NCI-H69 (cell line): Measurements from ENCODE around the gene SMAD3.

Source experiments
- DNase-seq: peaks from one replicate; lab custom pipeline; 2025; lab: John Stamatoyannopoulos, UW

The SMAD3 gene

DNA sequence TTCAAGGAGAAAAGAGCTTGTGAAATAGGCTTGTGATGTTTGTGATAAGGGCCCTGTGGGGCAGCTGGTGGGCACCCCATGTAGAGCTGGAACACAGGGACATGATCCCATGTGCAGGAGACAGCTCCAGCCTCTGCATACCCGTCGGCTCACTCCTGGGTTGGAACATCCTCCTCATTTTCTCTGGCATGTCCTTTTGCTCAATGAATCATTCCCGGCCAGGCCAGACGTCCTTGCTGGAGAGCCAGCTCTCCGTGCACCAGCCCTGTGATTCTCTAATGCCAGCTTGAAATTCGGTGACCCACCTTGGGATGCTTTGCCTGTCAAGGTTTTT lies 77.3 kb downstream of the SMAD3 start:
- no peak for DNase-seq

DNA sequence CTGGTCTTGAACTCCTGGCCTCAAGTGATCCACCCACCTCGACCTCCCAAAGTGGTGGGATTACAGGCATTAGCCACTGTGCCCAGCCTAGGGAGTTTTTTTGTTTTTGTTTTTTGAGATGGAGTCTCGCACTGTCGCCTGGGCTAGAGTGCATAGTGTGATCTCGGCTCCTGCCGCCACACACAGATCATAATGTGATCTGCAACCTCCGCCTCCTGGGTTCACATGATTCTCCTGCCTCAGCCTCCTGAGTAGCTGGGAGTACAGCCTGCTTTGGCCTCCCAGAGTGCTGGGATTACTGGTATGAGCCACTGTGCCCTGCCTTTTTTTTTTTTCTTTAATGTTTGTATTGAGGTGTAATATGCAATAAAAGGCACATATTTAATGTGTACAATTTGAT lies 78.2 kb downstream of the SMAD3 start:
- no peak for DNase-seq

DNA sequence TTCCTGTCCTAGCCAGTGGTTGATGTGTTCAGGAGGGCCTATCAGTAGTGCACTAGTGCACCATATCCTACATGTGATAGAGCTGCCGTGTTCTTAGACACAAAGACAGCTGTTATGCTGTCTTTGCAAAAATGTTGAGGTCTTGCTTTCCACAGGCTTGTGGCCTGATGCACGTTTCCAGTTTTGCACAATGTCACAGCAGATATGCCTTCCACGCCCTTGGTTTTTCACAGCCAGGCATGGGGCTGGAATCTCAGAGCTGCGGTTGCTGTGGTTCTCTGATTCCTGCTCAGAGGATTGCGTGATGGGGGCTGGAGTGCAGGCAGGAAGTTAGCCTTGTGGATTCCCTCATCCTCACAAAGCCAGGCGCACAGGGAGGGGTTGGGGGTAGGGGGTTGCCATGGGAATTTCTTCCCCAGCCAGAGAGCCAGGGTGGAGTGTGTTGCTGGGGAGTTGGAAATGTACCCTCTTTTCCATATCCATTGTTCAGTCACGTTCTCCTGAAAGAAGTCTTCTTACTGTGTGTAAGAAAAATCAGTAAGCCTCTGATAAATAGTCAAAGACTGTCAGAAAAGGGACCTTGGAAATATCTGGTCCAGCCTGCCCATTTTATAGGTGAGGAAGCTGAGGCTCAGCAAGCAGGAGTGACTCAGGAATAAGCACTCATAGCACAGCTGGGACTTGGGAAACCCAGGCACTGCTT lies 79.4 kb downstream of the SMAD3 start:
- no peak for DNase-seq

DNA sequence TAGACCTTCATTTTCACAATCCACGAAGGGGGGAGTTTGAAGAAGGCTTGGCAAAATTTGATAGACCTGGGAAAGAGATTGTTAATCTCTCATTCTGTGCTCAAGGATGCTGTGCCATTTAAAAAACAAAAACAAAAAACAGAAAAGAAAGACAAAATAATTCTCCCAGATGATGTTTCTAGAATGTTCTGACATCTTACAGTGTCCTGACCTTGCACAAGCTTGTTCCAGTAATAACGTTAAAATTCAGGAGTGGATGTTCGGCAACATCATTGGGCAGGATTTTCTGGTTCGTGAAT lies 79.9 kb downstream of the SMAD3 start:
- DNase-seq, result no peak

DNA sequence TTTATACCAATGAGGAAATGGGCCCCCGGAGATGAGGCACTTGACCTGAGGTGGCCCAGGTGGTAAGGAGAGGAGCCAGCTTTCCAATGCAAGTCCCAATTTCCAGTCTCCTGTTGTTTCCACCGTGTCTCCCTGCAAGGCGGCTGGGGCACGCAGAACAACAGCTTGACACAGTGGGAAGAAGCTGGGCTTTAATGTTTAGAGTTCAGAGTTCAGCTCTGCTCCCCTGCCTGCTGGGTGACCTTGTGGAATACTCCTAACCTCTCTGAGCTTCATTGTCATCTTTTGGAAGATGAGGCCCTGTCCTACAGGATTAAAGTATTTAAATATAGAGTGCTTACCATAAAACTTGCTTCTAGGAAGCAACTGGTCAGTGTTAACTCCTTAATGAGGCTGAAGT lies 80.3 kb downstream of the SMAD3 start:
- DNase-seq, result peak; percentile 24

DNA sequence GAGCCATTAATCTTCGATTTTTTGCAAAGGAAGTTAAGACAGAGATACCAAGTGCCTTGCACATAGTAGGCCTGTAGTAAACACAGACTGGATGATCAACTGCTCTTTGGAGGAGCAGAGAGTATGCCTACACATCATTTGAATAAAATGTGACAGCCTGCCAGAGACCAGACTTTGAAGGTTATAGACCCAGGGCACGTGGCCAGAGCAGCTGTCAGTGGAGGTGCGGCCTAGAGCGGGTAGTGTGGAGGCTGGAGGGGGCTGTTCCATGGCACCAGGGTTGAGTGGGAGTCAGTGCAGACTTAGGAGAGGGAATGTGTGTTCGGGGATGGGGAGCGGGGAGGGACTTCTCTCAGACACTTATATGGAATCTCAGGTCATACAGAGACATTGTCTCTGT lies 80.8 kb downstream of the SMAD3 start:
- peak; percentile 41 for DNase-seq

DNA sequence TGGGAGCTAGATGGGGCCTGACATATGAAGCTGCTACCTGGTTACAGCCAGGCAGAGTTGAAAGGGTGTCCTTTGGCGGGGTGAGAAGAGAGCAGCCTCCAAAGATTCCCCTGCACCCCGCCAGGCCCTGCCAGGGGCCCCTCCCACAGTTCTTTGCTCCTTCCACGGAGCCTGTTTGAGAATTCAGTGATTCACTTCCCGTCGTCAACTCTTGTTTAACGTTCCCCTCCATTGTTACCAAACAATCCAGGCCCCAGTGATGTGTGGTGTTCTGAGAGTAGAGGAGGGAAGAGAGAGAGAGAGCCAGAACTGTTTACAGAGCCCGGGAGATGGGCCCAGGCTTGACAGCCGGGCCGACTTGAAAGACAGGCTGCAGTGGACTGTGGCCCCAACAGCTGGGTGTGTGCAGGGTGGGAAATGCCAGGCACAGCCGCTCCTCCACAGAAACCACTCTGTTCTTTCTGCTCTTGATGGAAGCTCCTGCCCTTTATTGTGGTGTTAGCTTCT lies 81.5 kb downstream of the SMAD3 start:
- DNase-seq, result no peak

DNA sequence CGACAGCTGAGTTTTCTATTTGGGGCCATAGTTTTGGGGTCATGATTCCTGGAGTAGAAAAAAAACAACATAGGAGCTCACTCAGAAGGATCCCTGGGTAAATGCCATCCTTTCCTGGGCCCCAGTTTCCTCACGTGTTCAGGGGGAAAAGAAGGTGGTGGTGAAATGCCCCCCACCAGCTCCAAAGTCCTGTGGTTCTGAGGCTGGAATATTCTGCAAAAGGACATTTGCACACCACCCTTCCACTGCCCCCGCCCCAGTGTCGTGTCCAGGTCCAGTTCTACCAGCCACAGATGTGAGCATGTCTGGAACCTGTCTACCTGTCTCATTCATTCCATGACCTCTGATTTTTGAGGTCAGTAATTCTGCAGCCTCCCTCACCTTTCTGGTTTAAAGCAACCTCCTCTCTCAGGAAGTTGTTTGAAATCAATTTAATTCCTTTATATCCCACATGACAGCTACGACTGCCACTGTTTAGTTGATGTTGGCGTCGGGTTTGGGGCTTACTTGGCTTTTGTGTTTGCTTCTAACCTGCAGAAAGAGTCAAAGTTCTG lies 82.1 kb downstream of the SMAD3 start:
- no peak for DNase-seq

DNA sequence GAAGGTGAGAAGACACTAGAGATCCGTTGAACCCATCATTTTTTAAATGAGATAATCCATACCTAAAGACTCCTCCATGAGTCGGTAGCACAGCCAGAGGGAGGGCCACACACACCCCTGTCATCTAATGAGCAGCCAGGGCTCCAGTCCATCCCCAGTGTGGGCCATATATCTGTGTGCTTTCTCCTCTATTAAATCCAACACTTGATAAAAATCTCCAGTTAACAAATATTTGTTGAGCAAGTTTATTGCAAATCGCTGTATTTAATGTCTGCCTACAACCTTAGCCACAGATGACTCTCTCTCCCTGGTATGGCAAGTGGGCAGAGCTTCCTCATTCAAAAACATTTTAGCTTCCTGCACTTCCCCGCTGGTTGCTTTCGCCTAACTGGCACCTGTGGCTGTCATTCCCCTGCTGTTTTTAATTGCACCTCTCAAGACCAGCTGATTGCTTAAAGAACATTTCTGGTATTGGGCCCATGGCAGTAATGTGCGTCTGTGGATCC lies 82.8 kb downstream of the SMAD3 start:
- DNase-seq, result peak; percentile 96

DNA sequence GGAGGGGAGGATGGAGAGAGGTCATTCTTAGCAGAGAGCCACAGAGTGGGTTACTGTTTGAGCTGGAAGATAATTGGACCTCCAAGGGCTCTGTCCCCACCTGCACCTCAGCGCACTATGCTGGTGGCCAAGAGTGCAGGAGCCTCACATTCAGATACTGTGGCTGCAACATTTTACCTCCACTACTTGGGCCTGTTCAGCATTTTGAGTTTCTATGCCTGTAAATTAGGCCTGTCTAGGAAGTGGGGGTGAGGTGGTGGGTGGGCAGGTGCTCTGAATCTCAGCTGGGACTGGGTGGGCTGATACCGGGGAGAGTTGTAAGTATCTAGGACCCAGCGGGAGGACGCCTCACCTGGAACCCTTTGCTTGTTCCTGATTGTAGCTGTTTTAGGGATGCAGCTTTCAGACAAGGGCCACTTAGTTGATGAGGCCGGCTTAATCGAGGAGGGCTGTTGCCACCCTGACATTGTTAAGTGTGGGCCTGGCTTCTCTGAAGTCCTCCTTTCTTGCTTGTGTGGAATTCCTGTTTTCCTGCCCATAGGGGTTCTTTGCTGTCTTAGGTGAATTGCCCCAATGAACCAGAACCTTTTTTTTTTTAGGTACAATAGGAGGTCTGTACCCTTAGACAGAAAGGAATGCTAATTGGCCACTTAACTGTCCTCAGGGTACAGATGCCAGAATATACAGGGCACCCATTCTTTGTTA lies 83.8 kb downstream of the SMAD3 start:
- peak; percentile 58 for DNase-seq

DNA sequence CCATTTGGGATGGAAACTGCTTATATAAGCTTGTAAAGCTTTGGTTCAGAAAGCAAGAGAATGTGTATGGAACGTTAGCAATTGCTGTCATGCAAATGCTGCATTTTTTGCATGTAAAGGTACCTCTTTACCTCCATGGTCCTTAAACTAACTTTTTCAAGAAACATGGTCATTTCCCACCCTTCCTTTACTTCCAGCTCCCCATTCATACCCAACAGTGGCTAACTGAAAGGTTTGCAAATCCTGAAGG lies 84.3 kb downstream of the SMAD3 start:
- no peak for DNase-seq

DNA sequence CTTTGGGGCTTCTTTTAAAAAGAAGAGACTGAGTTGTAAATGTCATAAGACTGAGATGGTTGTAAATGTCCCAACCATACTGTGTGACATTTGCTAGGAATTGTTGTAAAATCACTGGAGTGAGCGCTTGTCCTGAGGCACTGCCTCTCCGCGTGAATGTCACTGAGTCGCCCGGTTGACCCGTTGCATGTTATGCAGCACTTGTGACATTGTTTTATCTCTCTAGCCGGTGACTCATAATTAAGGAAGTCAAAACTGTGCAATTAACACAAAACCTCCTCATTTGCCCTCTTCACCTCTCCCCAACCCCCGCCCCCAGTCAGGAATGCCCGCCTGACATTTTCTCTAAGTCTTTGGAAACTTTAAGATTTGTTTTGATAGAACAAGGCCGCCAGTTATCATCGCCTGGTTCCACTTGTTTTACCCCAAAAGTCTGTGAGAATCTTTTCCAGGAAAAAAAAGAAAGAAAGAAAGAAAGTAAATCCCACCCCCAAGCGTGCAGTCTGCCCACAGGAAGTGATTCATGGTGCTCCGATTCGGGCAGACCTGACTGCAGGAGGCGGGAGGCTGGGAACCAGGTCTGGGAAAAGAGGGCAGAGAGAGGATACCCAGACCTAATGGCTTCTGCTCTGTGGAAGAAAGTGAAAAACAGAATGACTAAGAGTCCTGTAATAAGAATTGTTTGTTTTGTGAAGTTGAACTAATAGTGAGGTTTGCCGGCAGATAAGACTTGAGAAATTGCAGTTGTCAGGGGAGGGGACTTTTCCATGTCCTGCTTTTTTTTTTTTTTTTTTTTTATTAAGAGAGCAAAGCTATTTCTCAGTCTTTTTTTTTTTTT lies 84.8 kb downstream of the SMAD3 start:
- peak; percentile 71 for DNase-seq

DNA sequence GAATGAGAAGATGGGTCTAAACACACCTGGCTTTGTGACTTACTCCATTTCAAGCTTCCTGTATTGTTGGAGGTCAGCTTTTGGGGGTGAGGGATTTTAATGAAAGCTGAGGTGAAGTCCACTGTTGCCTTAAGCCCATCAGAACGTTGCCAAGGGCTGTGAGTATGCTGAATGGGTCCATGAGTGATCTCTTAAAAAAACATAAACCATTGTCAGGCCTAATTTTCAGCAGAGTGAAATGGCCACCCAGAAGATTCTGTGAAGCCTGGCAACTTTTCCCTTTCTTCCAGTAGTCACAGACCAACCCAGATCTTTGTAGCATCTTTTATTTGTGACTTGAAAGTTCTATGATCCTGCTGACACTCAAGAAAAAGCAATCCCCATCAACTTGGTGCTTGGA lies 87.0 kb downstream of the SMAD3 start:
- no peak for DNase-seq

DNA sequence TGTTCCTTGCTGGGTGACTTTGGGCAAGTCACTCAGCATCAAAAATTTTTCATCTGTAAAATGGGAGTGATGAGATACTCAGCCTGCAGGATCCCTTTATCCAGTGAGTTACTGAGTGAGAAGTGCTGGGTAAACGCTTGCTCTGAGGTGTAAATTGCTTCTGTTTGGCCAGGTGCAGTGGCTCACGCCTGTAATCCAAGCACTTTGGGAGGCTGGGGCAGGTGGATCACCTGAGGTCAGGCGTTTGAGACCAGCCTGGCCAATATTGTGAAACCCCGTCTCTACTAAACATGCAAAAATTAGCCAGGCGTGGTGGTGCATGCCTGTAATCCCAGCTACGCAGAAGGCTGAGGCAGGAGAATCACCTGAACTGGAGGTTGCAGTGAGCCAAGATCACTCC lies 87.6 kb downstream of the SMAD3 start:
- peak; percentile 42 for DNase-seq

DNA sequence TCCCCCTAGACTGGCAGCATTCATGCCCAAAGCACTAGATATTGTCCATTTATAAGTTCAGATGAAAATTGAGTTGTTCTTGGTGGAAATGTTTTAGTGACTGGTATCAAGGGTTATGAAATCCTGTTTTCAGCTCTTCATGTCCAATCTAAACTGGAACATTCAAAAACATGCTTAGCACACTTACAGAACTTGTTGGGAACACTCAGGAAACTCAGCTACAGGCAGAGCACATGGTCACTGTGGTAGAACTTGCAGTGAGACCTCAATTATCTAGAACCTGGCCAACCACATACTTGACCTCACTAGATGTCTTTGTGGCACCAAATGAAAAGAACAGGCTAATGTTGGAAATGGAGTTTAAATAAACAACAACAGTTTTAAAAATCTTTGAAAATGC lies 88.8 kb downstream of the SMAD3 start:
- no peak for DNase-seq

DNA sequence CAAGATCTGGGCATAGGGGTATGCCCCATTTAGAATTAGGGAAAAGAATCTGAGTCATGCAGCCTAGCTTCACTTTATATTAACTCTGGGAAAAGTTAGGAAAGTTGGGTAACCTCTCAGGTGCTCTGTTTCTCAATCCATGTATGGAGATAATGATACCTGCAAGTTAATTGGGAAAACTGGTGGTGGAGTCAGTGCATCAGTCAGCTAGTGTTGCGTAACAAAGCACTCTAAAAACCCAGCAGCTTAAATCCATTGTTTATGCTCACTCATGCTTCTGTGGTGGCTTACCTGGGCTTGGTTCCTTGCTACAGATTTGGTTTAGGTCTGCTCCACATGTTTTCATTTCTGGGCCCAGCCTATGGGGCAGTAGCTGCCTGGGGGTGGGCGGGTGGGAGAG lies 91.0 kb downstream of the SMAD3 start:
- no peak for DNase-seq

DNA sequence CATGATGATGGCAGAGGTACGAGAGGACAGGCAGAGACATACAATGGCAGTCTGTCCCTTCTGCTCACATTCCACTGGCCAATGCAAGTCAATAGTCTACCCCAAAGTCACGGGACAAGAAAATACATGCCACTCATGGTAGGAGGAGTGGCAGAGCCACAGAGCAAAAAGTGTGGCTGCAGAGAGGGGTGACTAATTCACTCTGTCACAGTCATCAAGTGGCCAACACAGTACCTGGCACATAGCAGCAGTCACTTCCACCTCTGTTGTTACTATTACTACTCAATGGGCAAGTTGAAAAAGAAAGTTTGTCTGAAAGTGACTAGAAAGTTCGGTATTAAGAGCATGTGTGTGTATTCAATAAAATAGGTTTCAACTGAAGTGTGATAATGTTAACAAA lies 91.4 kb downstream of the SMAD3 start:
- DNase-seq, result no peak

DNA sequence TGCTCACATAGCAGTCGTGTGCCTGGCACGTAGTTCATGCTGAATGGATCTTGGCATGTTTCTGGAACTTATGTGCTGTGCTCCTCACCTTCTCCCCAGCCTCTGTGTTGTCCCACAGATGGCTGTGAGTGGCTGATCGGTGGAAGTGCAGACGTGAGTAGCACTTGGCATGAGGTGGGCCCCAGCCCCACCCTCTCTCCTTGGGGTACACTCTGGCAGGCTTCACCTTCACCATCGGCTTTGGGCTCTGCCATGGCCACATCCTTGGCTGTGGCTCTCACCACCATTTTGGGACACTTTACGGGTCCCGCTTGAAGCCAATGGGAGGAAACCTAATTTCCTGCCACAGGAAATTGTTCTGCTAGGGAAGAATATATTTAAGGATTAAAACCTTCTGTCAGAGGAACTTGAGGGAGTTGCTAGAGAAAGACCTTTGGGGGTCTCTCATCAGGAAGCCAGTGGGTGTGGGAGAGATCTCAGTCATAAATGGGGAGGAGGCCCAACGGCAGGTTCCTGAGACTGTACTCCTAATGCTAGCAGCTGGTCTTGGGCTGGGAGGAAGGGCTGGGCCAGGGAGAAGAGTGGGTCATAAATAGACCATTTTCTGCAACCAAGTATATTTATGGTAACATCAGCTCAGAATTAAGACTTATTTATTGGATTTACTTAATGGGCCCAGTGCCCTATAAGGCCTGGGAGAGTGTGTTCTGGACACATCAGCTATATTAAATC lies 92.3 kb downstream of the SMAD3 start:
- no peak for DNase-seq

DNA sequence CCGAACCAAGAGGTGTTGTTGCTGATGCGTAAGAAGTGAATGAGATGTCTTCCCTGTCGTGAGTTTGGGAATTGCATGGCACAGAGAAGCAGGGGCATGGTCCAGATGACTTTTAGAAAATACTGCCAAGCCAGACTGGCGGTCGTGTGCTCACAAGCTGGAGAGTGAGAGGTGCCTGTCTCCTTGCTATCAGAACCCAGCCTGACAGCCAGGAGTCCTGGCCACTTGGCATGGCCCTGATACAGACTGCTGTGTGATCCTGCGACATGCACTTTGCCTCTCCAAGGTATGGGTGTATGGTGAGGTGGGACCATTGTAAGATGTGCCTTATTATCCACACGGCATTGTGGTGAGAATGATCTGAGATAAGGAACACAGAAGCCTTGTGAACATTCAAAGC lies 93.0 kb downstream of the SMAD3 start:
- DNase-seq, result no peak

DNA sequence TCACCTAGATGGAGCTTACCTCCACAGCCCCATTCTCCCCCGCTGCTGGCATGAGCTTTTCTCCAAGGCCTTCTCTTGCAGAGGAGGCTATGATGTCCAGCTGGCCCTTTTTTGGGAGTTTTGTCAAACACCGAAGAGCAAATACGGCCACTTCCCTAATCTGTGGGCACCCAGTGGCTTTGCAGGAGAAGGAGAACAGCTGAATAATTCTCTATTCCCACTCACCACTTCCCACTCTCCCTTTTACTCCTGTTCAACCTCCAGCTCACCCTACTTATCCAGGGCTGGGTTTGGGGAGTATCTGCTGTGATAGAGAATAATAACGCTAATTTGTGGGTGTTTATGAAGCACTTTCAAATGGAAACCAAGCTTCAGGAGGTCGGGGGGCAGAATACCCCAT lies 96.0 kb downstream of the SMAD3 start:
- DNase-seq, result no peak

DNA sequence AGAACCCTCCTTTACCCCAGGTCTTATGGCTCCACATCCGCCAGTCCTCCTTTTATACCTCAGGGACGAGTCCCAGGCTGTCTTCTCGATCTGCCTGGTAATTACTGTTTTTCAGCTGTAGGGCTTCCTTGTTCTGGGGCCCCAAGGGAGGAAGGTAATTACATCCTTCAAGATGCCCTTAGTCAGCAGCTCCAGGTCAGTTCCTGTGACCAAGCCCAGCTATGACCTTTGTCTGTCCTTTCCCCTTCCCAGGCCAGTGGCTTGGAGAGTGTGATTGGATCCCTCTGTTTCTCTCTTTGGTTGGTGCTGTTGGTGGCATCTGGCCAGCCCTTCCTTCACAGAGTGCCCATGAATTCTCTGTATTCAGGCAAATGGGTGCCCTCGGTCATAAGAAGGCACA lies 96.5 kb downstream of the SMAD3 start:
- DNase-seq, result peak; percentile 83

DNA sequence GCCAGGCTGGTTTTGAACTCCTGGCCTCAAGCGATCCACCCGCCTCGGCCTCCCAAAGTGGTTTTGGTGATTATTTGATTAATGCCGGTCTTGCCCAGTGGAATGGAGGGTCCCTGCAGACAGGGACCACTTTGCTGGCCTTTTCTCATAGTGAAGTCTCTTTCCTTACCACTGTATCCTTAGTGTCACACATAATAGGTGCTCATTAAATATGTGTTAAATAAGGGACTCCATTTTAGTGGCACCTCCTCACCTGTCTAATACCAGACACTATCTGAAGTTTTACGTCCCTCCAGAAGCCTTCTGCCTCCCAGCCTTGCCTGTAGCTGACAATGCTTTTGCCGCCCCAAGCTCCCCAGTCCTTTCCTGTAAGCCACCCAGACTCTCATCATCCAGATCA lies 97.8 kb downstream of the SMAD3 start:
- DNase-seq, result no peak
